Measurements from ENCODE around the gene RDX.

The RDX gene

DNA sequence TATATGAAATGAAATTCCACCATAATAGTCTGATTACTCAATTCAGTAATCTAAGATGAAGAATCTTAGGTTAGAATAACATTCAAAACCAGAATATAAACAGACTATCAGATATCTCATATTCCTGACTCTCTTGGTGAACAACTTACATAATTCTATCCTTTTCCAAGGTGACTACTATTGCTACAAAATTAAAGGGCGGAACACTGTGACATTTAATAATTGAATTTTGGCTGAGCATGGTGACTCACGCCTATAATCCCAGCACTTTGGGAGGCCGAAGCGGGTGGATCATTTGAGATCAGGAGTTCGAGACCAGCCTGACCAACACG lies 34.4 kb downstream of the RDX start:
- no peaks in the 10 kb centered on the region for H3K9me2 ChIP-seq (replicated peaks; ENCODE audit: insufficient read depth, low read length)
- no peaks in the 10 kb centered on the region for H3K36me3 ChIP-seq (ENCODE audit: low read length)
- no peaks in the 10 kb centered on the region for H4K20me1 ChIP-seq (ENCODE audit: low read depth, low read length)
- H3K27ac ChIP-seq (ENCODE audit: low read depth, low read length), result no peak overlapping the region
- no peaks in the 10 kb centered on the region for H3K79me2 ChIP-seq (ENCODE audit: insufficient read depth, low read length)
- no peak overlapping the region for H3K9ac ChIP-seq (ENCODE audit: low read length)
- H2AFZ ChIP-seq (ENCODE audit: low read depth, low read length, severe bottlenecking), result no peak overlapping the region
- TF ChIP-seq EZH2phosphoT487 (conservative IDR thresholded peaks at IDR 0.05; ENCODE audit: low read length) (no peak), CTCF (IDR thresholded peaks at IDR 0.05; ENCODE audit: insufficient read depth, low read length, poor library complexity, severe bottlenecking) (no peak)
- no peaks in the 10 kb centered on the region for H3K9me3 ChIP-seq (ENCODE audit: insufficient read depth, low read length)
- no peak overlapping the region for H3K4me2 ChIP-seq (ENCODE audit: low read depth, low read length, poor library complexity, severe bottlenecking)
- H3F3A ChIP-seq (ENCODE audit: insufficient read depth), result no peaks in the 10 kb centered on the region
- H3K27me3 ChIP-seq (ENCODE audit: low read length), result no peaks in the 10 kb centered on the region
- H3K4me3 ChIP-seq (ENCODE audit: insufficient read depth, low read length, poor library complexity, severe bottlenecking), result no peak overlapping the region

DNA sequence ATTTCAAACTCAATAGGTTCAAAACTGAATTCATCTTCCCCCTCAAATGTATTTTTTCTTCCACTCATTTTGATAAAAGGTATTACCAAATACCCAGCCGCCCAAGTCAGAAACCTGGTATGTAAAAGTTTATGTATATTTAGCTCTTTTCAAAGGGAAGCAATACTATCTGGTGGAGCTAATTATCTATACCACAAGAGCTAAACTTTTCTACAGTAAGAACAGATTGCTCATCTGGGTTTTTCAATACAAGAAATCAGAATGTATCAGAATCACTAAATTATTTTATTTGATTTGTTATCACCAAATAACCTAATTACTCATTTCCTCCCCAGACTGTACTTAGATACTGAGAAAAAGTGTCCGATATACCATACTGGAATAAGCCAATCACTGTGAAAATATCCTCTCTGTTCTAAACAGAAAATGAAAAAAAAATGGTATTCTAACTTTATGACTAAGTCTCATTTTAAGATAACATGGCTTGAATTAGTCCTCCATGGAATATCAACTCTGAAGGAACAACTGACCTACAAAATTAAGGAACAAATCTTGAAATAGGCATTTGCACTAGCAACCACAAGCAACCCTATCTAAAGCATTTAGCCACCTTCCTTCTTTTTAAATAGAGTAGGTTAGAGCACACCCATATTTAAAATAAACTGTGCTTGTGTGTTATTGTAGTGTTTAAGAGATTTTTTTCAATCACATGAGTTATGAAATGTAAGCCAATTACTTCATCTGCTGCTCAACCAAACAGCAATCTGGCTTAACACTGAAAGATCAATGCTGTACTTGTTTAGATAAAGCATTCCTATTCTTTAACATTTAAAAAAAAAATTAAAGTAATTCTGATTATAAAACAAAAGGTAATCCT lies 35.0 kb downstream of the RDX start:
- no peaks in the 10 kb centered on the region for H3K9me2 ChIP-seq (replicated peaks; ENCODE audit: insufficient read depth, low read length)
- no peak overlapping the region for H2AFZ ChIP-seq (ENCODE audit: low read depth, low read length, severe bottlenecking)
- H3K4me2 ChIP-seq (ENCODE audit: low read depth, low read length, poor library complexity, severe bottlenecking), result no peak overlapping the region
- no peak overlapping the region for H3K9ac ChIP-seq (ENCODE audit: low read length)
- H3K27ac ChIP-seq (ENCODE audit: low read depth, low read length), result no peak overlapping the region
- H3K79me2 ChIP-seq (ENCODE audit: insufficient read depth, low read length), result no peaks in the 10 kb centered on the region
- TF ChIP-seq CTCF (IDR thresholded peaks at IDR 0.05; ENCODE audit: insufficient read depth, low read length, poor library complexity, severe bottlenecking), result no peak
- TF ChIP-seq EZH2phosphoT487 (conservative IDR thresholded peaks at IDR 0.05; ENCODE audit: low read length), result no peak
- H3K27me3 ChIP-seq (ENCODE audit: low read length), result no peaks in the 10 kb centered on the region
- no peaks in the 10 kb centered on the region for H3F3A ChIP-seq (ENCODE audit: insufficient read depth)
- no peaks in the 10 kb centered on the region for H4K20me1 ChIP-seq (ENCODE audit: low read depth, low read length)
- H3K36me3 ChIP-seq (ENCODE audit: low read length), result no peaks in the 10 kb centered on the region
- H3K4me3 ChIP-seq (ENCODE audit: insufficient read depth, low read length, poor library complexity, severe bottlenecking), result no peak overlapping the region
- no peaks in the 10 kb centered on the region for H3K9me3 ChIP-seq (ENCODE audit: insufficient read depth, low read length)

DNA sequence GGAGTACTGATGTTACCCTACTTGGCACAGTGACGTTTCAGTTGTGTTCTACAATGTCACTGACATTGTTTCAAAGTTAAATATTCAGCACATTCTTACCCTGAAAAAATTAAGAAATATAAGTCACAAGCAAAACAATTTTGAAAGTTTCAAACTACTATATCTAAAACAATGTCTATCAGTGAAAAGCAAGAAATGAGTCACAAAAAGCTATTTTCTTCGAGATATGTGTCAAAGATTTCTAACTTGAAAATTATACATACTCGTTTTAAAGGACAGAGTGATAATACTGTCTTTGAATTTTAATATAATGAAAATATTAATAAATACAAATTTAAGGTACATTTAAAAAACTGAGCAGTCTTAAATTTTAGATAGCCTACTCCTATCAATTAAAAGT lies 42.9 kb downstream of the RDX start:
- Histone ChIP-seq H3K4me3 (ENCODE audit: insufficient read depth, low read length, poor library complexity, severe bottlenecking) (no peak overlapping the region), H4K20me1 (ENCODE audit: low read depth, low read length) (no peaks in the 10 kb centered on the region), H3F3A (ENCODE audit: insufficient read depth) (0 out of 2 replicates have a peak, but pooled peaks cover 1% of the 10 kb centered on the region), H3K79me2 (ENCODE audit: insufficient read depth, low read length) (no peaks in the 10 kb centered on the region), H2AFZ (ENCODE audit: low read depth, low read length, severe bottlenecking) (no peak overlapping the region), H3K4me2 (ENCODE audit: low read depth, low read length, poor library complexity, severe bottlenecking) (no peak overlapping the region), H3K9me3 (ENCODE audit: insufficient read depth, low read length) (no peaks in the 10 kb centered on the region), H3K27ac (ENCODE audit: low read depth, low read length) (no peak overlapping the region), H3K9ac (ENCODE audit: low read length) (no peak overlapping the region), H3K9me2 (replicated peaks; ENCODE audit: insufficient read depth, low read length) (no peaks in the 10 kb centered on the region), H3K36me3 (ENCODE audit: low read length) (no peaks in the 10 kb centered on the region), H3K27me3 (ENCODE audit: low read length) (no peaks in the 10 kb centered on the region)
- no peak for TF ChIP-seq CTCF (IDR thresholded peaks at IDR 0.05; ENCODE audit: insufficient read depth, low read length, poor library complexity, severe bottlenecking)
- TF ChIP-seq EZH2phosphoT487 (conservative IDR thresholded peaks at IDR 0.05; ENCODE audit: low read length), result no peak

Measured in SU-DHL-6 (cell line).